T-helper 2 cell treated with Interferon-gamma antibody and Interleukin-4, amounts not matched to agents 5 μg/mL and 100 μg/mL, for 36 hours (primary cell): Measurements from ENCODE around the gene KLC4.

Experiments used
- DNase-seq: peaks from one replicate; pipeline ENCODE4 v3.0.0; 2021; ENCODE audit warnings: low spot score
- H3K27ac Mint-ChIP-seq: one replicate; pipeline ENCODE4 v1.8.0; 2021; ENCODE audit warnings: mild to moderate bottlenecking, mixed read lengths
- H3K27me3 Mint-ChIP-seq: one replicate; pipeline ENCODE4 v1.8.0; 2021; ENCODE audit warnings: low read depth, mixed read lengths
- H3K36me3 Mint-ChIP-seq: one replicate; pipeline ENCODE4 v1.8.0; 2021; ENCODE audit warnings: low read depth, mixed read lengths
- H3K4me1 Mint-ChIP-seq: one replicate; pipeline ENCODE4 v1.8.0; 2021; ENCODE audit warnings: low read depth, mixed read lengths
- H3K4me3 Mint-ChIP-seq: one replicate; pipeline ENCODE4 v1.8.0; 2022; ENCODE audit warnings: mild to moderate bottlenecking, moderate library complexity, mixed read lengths
- H3K9me3 Mint-ChIP-seq: one replicate; pipeline ENCODE4 v1.8.0; 2021; ENCODE audit warnings: mixed read lengths

Gene KLC4

GRCh38 chr6:43059168-43060033 lies at the start of gene KLC4, which contains the start of gene MRPL2:
TSS of gene KLC4 (plus strand) at chr6:43059631. CDS start at chr6:43061336, 1,705 bp downstream.
TSS of gene MRPL2 (minus strand) at chr6:43059434. CDS start at chr6:43059381, 53 bp downstream.
- no peaks in the 10 kb centered on the region for H3K9me3 Mint-ChIP-seq
- H3K4me1 Mint-ChIP-seq: peaks cover 24% of the 10 kb centered on the region
- peaks cover 15% of the 10 kb centered on the region for H3K36me3 Mint-ChIP-seq
- peak within 1 kb of the TSS; percentile 97 for H3K4me3 Mint-ChIP-seq
- no peaks in the 10 kb centered on the region for H3K27me3 Mint-ChIP-seq
- DNase-seq: peak; percentile 98
- peak within 1 kb of the TSS; percentile 98 for H3K27ac Mint-ChIP-seq

GRCh38 chr6:43011207-43011606 lies 48.2 kb upstream of the KLC4 start:
- no peaks in the 10 kb centered on the region for H3K9me3 Mint-ChIP-seq
- no peaks in the 10 kb centered on the region for H3K27me3 Mint-ChIP-seq
- no peak overlapping the region for H3K27ac Mint-ChIP-seq
- H3K4me3 Mint-ChIP-seq: peak overlapping the region; percentile 97
- H3K36me3 Mint-ChIP-seq: peaks cover 46% of the 10 kb centered on the region
- peaks cover 31% of the 10 kb centered on the region for H3K4me1 Mint-ChIP-seq
- no peak for DNase-seq

- H3K4me1 Mint-ChIP-seq: peaks cover 34% of the 10 kb centered on the region
- no peak for DNase-seq
- peaks cover 49% of the 10 kb centered on the region for H3K36me3 Mint-ChIP-seq
These were observed 47.1 kb upstream of the KLC4 start for GRCh38 chr6:43012364-43012763.

GRCh38 chr6:43013097-43013842 lies 46.2 kb upstream of the KLC4 start:
- Mint-ChIP-seq H3K27me3 (no peaks in the 10 kb centered on the region), H3K27ac (peak overlapping the region; percentile 92), H3K4me1 (peaks cover 34% of the 10 kb centered on the region), H3K4me3 (peak overlapping the region; percentile 97), H3K36me3 (peaks cover 54% of the 10 kb centered on the region), H3K9me3 (no peaks in the 10 kb centered on the region)
- no peak for DNase-seq

More at GRCh38 chr6:43012364-43012763, 47.1 kb upstream of the KLC4 start:
- H3K4me3 Mint-ChIP-seq: peak overlapping the region; percentile 97
- H3K27me3 Mint-ChIP-seq: no peaks in the 10 kb centered on the region
- no peak overlapping the region for H3K27ac Mint-ChIP-seq
- H3K9me3 Mint-ChIP-seq: no peaks in the 10 kb centered on the region

GRCh38 chr6:43013843-43014433 lies 45.5 kb upstream of the KLC4 start, which contains the start of the genes KLHDC3 and MEA1:
TSS of gene KLHDC3 (plus strand) at chr6:43014249. CDS start at chr6:43017193, 2,944 bp downstream.
TSS of gene MEA1 (minus strand) at chr6:43013946. CDS start at chr6:43013813, 133 bp downstream.
- peak; percentile 99 for DNase-seq
- H3K9me3 Mint-ChIP-seq: no peaks in the 10 kb centered on the region
- H3K4me1 Mint-ChIP-seq: peaks cover 34% of the 10 kb centered on the region
- no peaks in the 10 kb centered on the region for H3K27me3 Mint-ChIP-seq
- peak within 1 kb of the TSS; percentile 97 for H3K4me3 Mint-ChIP-seq
- peaks cover 59% of the 10 kb centered on the region for H3K36me3 Mint-ChIP-seq
- H3K27ac Mint-ChIP-seq: peak within 1 kb of the TSS; percentile 92

GRCh38 chr6:43014434-43014909 lies 45.0 kb upstream of the KLC4 start:
- H3K36me3 Mint-ChIP-seq: peaks cover 59% of the 10 kb centered on the region
- DNase-seq: no peak
- H3K4me3 Mint-ChIP-seq: peak overlapping the region; percentile 97
- H3K4me1 Mint-ChIP-seq: peaks cover 34% of the 10 kb centered on the region
- no peaks in the 10 kb centered on the region for H3K9me3 Mint-ChIP-seq
- H3K27me3 Mint-ChIP-seq: no peaks in the 10 kb centered on the region
- H3K27ac Mint-ChIP-seq: peak overlapping the region; percentile 92

- H3K27ac Mint-ChIP-seq: peak overlapping the region; percentile 23
- peaks cover 56% of the 10 kb centered on the region for H3K36me3 Mint-ChIP-seq
- peak overlapping the region; percentile 64 for H3K4me3 Mint-ChIP-seq
These were observed 43.1 kb upstream of the KLC4 start for GRCh38 chr6:43016176-43016942.

GRCh38 chr6:43016943-43017334 lies 42.5 kb upstream of the KLC4 start:
- H3K9me3 Mint-ChIP-seq: no peaks in the 10 kb centered on the region
- no peak for DNase-seq
- no peak overlapping the region for H3K4me3 Mint-ChIP-seq
- H3K36me3 Mint-ChIP-seq: peaks cover 53% of the 10 kb centered on the region
- H3K27me3 Mint-ChIP-seq: no peaks in the 10 kb centered on the region
- peaks cover 35% of the 10 kb centered on the region for H3K4me1 Mint-ChIP-seq
- no peak overlapping the region for H3K27ac Mint-ChIP-seq

More at GRCh38 chr6:43016176-43016942, 43.1 kb upstream of the KLC4 start:
- Mint-ChIP-seq H3K9me3 (no peaks in the 10 kb centered on the region), H3K4me1 (peaks cover 35% of the 10 kb centered on the region), H3K27me3 (no peaks in the 10 kb centered on the region)
- no peak for DNase-seq

GRCh38 chr6:43019152-43019551 lies 40.3 kb upstream of the KLC4 start:
- H3K4me3 Mint-ChIP-seq: peak overlapping the region; percentile 45
- H3K27ac Mint-ChIP-seq: peak overlapping the region; percentile 62
- peaks cover 47% of the 10 kb centered on the region for H3K36me3 Mint-ChIP-seq
- H3K4me1 Mint-ChIP-seq: peaks cover 24% of the 10 kb centered on the region
- DNase-seq: no peak
- H3K27me3 Mint-ChIP-seq: no peaks in the 10 kb centered on the region
- no peaks in the 10 kb centered on the region for H3K9me3 Mint-ChIP-seq

GRCh38 chr6:43020052-43020705 lies 39.3 kb upstream of the KLC4 start:
- H3K4me1 Mint-ChIP-seq: peaks cover 20% of the 10 kb centered on the region
- H3K36me3 Mint-ChIP-seq: peaks cover 49% of the 10 kb centered on the region
- H3K4me3 Mint-ChIP-seq: peak overlapping the region; percentile 17
- no peaks in the 10 kb centered on the region for H3K27me3 Mint-ChIP-seq
- no peak for DNase-seq
- no peak overlapping the region for H3K27ac Mint-ChIP-seq
- no peaks in the 10 kb centered on the region for H3K9me3 Mint-ChIP-seq

GRCh38 chr6:43020847-43021246 lies 38.6 kb upstream of the KLC4 start:
- Mint-ChIP-seq H3K9me3 (no peaks in the 10 kb centered on the region), H3K4me1 (peaks cover 19% of the 10 kb centered on the region), H3K27me3 (no peaks in the 10 kb centered on the region), H3K4me3 (peak overlapping the region; percentile 86), H3K27ac (peak overlapping the region; percentile 4), H3K36me3 (peaks cover 51% of the 10 kb centered on the region)
- DNase-seq: no peak

- peaks cover 15% of the 10 kb centered on the region for H3K4me1 Mint-ChIP-seq
- peak within 1 kb of the TSS; percentile 90 for H3K27ac Mint-ChIP-seq
- H3K9me3 Mint-ChIP-seq: no peaks in the 10 kb centered on the region
- peak; percentile 74 for DNase-seq
- H3K27me3 Mint-ChIP-seq: no peaks in the 10 kb centered on the region
- H3K36me3 Mint-ChIP-seq: peaks cover 52% of the 10 kb centered on the region
- peak within 1 kb of the TSS; percentile 98 for H3K4me3 Mint-ChIP-seq
These were observed 38.0 kb upstream of the KLC4 start, which contains the start of gene RRP36 for GRCh38 chr6:43021270-43022047. TSS of gene RRP36 (plus strand) at chr6:43021623. CDS start at chr6:43021655, 32 bp downstream.
